HG02870 (cell line): ENCODE results near the gene SIRPB2.

ENCODE experiments used
- ATAC-seq: cut with Tn5 transposase; IDR thresholded peaks from one replicate; pipeline ENCODE4 v1.9.1; 2021; ENCODE audit warnings: mild to moderate bottlenecking, moderate library complexity; ENCODE audit not compliant: unreplicated experiment

The SIRPB2 gene

GRCh38 chr20:1473246-1474220, 17.7 kb downstream of the SIRPB2 start:
- no peak for ATAC-seq

DNA sequence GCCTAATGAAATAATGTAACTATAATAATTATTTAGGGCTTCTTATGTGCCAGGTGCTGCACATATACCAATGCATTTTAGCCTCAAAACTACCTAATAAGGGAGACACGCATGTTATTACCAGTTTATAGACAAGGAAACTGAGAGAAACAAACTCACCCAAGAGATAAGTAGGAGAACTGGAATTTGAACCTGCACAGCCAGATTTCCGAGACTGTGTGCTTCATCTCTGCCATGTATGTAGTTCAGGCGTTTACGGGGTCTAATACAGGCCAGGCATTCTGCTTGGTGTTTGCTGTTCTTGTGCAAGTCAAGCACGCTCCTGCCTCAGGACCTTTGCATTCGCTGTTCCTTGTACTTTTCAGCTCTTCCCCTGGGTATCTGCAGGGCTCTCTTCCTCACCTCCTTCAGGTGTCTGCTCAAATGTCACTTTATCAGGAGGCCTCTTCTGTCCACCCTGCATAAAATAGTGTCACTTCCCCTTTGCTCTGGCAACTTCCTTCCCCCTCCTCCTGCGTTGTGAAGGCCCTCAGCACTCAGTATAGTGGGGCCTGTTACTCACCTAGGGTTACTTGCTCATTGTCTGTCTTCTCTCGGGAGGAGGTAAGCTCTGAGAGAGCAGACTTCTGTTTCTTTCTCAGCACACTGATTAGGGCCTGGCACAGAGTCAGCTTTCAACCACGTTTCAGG, 18.5 kb downstream of the SIRPB2 start:
- no peak for ATAC-seq

GRCh38 chr20:1471242-1471641, 20.0 kb downstream of the SIRPB2 start:
- ATAC-seq: no peak

DNA sequence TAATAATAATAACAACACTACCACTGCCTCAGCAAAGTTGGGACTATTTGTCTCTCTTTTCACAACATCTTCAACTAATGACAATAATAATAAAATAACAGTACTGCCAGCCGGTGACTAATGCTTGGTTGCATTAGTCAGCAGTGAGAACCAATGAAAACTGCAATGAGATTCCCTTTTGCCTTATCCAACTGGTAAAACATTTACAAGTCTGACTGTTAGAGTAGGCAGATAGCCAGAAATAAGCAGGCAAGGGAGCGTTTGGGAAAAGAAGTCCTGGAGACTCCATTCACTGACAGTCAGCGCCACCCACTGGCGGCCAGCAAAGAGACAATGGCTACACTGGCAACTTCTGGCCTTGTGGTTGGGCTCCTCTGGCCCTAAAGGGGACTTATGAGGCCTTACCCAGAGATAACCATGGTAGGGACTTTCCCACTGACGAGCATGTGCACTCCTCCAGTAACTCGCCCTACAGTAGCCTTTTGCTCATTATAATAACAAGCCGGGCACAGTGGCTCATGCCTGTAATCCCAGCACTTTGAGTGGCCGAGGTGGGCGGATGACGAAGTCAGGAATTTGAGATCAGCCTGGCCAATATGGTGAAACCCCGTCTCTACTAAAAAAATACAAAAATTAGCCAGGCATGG, 21.2 kb downstream of the SIRPB2 start:
- ATAC-seq: peak; percentile 35

GRCh38 chr20:1469306-1469905, 21.8 kb downstream of the SIRPB2 start:
- ATAC-seq: no peak

GRCh38 chr20:1468117-1468624, 23.0 kb downstream of the SIRPB2 start:
- ATAC-seq: no peak

DNA sequence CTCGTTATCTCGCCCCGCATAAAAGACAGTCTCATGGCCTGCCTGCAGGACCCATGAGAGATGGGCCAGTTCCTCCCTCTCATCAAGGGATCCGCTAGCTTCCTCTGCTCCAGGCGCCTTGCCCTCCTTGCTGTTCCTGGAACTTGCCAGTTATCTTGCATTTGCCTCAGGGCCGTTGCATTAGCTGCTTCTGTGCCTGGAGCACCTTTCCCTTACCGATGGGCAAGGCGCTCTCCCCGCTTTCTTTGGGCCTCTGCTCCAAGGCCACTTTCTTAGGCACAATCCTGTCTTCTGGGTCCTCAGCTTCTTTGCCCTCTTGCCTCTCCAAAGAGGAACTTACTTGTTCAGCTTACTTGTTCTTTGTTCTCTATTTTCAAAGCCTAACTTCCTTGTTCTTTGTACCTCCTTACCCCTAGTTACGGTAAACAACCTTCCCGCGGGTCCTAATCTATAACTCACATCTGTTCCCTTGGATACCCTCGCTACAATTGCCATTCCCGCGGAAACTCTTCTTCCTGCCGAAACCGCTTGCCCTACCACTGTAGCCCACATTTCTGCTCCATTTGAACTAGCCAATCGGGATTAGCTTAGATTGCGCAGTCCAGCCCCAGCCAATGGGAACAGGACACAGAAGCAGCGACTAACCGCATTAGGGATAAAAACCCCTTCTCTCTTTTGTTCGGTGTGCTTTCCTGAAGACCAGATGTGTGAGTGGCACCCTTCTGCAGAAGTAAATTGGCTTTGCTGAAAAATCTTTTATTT, 23.7 kb downstream of the SIRPB2 start:
- ATAC-seq: no peak

- no peak for ATAC-seq
These were observed 24.2 kb downstream of the SIRPB2 start for GRCh38 chr20:1467082-1467354.

DNA sequence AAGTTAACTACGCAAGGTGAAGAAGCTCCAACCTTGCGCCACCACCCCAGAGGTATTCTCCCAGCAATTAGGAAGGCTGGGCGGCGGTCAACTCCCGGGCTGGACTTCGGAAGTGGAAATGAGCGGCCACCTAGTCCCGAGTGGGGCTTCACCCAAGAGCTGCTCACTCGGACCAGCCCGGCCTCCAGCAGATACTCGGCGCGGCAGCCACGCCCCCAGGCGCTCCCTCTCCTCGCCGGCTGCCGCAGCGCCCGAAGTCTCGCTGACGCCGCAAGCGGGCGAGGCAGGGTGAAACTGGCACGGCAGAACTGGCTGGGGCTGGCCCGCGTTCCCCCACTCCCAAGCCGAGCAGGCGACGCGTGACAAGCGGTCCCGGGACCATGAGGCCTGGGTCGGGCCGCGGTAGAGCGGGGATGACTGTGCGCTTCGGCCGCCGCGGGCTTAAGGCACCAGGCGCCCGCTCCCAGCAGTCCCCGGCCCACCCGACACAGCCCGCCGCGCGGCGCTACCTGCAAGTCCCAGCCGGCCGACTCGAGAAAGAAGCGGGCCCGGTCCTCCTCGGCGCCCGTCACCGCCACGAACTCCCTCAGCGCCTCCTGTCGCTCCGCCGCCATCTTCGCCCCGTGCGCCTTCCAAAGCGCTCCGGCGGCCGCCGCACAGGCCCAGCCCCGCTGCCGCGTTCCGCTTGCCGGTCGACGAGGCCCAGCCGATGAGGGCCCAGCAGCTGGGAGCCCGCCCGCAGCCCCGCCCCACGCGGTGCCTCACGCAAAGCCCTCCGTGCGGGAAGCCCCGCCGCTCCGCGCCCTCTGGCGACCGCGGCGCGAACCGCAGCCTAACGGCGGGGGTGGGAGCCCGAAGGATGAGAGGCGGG, 24.8 kb downstream of the SIRPB2 start, which contains the start of gene NSFL1C:
Gene NSFL1C, minus strand, starts transcription at position 639 of the 871 bp plus-strand sequence. Its CDS starts 25 bp downstream, at position 614.
- peak; percentile 79 for ATAC-seq

DNA sequence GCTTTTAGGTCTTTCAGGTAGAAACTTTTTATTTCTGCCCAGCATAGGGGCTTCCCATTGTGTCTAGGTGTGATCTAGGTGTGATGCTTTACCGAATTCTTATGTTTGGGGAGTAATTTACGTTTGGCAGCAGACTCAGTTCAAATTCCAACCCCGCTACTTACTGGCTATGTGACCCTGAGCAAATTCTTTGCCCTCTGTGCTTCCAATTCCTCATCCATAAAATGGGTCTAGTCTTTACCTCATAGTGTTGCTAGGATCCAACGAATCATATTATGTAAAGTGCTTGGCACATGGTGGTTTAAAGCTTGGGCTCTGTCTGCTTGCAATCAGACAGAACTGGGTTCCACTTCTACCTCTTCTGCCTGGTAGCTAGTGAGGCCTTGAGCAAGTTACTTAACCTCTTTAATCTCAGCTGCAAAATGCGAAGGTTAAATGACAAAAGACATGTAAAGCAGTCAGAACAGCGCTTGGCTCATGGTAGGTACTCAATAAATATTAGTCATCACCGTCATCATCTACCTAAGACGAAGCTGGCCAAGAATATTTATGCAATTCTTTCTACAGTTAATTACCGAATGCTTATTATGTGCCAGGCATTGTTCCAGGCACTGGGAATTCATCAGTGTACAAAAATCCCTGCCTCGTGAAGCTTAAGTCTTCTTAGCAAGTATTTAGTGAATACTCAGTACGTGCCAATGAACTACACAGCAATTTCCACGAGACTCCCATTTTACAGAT, 25.6 kb downstream of the SIRPB2 start:
- no peak for ATAC-seq

- no peak for ATAC-seq
These were observed 27.1 kb downstream of the SIRPB2 start for GRCh38 chr20:1463971-1464570.

DNA sequence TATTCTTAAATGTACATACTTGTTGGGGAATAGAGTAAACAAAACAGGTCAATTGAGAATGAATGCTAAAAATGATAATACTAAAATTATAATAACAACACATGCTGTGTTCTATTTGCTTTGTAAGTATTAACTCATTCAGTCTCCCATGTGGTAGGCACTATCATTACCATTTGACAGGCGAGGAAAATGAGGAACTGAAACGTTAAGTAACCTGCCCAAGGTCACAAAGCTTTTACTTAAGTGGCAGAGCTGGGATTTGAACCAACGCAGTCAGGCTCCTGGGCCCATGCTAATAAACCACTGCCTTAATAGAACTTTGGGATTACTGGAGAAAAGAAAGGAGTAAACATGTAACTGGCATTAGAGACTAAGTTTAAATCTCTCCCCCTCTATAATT, 28.4 kb downstream of the SIRPB2 start:
- no peak for ATAC-seq

GRCh38 chr20:1462001-1462400, 29.2 kb downstream of the SIRPB2 start:
- no peak for ATAC-seq

GRCh38 chr20:1460275-1460674, 30.9 kb downstream of the SIRPB2 start:
- ATAC-seq: no peak

- no peak for ATAC-seq
These were observed 33.2 kb downstream of the SIRPB2 start for GRCh38 chr20:1457992-1458391.

DNA sequence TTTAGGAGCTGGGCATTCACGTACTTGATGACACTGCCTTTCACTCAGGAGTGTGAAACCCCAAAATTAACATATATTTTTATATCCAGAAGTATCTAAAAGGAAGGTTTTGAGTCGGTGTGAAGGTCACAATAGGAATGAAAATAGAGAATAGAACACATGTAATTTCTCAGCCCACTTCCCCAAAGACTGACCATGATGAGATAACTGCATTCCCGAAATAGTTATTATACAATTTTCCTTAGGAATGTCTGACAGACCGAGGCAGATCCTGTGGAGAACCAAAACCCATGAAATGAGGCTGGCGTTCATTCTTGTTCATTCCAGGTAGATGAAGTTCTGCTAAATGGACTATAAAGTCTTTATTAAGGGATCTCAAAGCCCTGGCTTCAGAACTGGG, 34.9 kb downstream of the SIRPB2 start:
- no peak for ATAC-seq

DNA sequence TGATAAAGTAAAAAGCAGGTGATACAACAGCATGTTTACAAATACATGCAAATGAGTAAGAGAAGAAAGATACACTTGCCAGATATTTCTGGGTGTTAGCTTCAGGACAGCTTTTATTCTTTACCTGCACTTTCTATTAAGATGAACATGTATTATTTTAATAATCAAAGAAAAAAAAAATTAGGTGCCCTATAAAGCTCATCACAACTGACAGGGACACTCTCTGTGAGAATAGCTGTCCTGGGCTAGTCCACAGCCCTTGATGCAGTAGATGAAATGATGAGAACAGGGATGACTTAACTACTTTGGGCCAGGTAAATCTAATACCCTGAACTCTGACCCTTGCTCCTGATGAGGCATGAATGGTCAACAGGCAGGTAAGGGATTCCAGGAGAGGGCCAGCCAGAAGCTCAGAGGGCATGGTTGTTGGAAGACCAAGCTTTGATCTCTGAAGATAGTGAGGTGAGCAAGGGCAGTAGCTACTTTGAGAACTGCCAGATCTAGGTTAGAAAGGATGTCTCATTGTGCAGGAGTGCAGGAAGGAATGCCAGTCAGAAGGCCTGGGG, 40.2 kb downstream of the SIRPB2 start:
- no peak for ATAC-seq

- ATAC-seq: no peak
These were observed 41.9 kb downstream of the SIRPB2 start for GRCh38 chr20:1449370-1449769.
